HepG2 (cell line): ENCODE data around the gene HTRA1. TPM values are rescaled to one million over a fixed set of nuclear protein-coding genes. Genes with fewer than 3 reads are reported as not detected.

Experiments used
- ATAC-seq: fragments of 200-7000 bp; cut with Tn5 transposase; 3 replicates; pipeline ENCODE4 v1.9.1; 2020; ENCODE audit warnings: mild to moderate bottlenecking, moderate library complexity
- BruUV-seq: library from RNA; stranded (reverse); fragments of 400-500 nt; replicated peaks from 2 replicates; lab custom pipeline; 2021; lab: Mats Ljungman, UMichigan
- CTCF ChIA-PET: fragments of 300-600 bp; formaldehyde crosslinking; extraction: SDS; loops from one replicate; lab custom pipeline; 2021; ENCODE audit warnings: low total read pairs, inconsistent platforms, low intra/inter-chr PET ratio; lab: Yijun Ruan, JAX
- POLR2A ChIA-PET: fragments of 350-600 bp; sonication (Branson Sonifier 250); formaldehyde crosslinking; loops from one replicate; lab custom pipeline; 2020; ENCODE audit warnings: antibody characterized with exemption, inconsistent platforms; lab: Yijun Ruan, JAX
- DNase-seq: peaks from one replicate; pipeline ENCODE4 v3.0.0-alpha.2; 2015; ENCODE audit warnings: low spot score
- FAIRE-seq: peaks from 3 replicates; lab custom pipeline; 2011; peaks lifted over from hg19 to GRCh38; lab: Jason Lieb, UNC
- H2AFZ ChIP-seq: one replicate; pipeline ENCODE4 v1.6.1; 2011; ENCODE audit warnings: low read length, inconsistent platforms
- H3K27ac ChIP-seq: fragments of 300-600 bp; 3 replicates; pipeline ENCODE4 v1.8.0; 2011; ENCODE audit warnings: mixed run types, mild to moderate bottlenecking, mixed read lengths, low read length, inconsistent platforms; ENCODE audit not compliant: insufficient read depth; ENCODE audit errors: extremely low read length
- H3K27me3 ChIP-seq, 2 experiments: fragments of 200-600 bp in 1 of 2; 2 replicates in 1 of 2; 3 replicates in 1 of 2; pipeline versions ENCODE4 v1.6.0 to v1.8.0; 2011; ENCODE audit warnings: low read length in 2 of 2, mild to moderate bottlenecking in 2 of 2, moderate library complexity in 2 of 2, inconsistent platforms in 1 of 2; ENCODE audit not compliant: insufficient read depth in 2 of 2, control insufficient read depth in 1 of 2
- H3K36me3 ChIP-seq, 2 experiments: fragments of 200-600 bp in 1 of 2; replicated peaks in 1 of 2; 2 replicates in 1 of 2; 3 replicates in 1 of 2; pipeline versions ENCODE4 v1.5.1 to v1.8.0; 2011; ENCODE audit warnings: low read length in 2 of 2, inconsistent platforms in 1 of 2; ENCODE audit not compliant: insufficient read depth in 2 of 2, control insufficient read depth in 1 of 2
- H3K4me1 ChIP-seq: 2 replicates; pipeline ENCODE4 v1.5.1; 2012; ENCODE audit warnings: low read length, inconsistent platforms; ENCODE audit not compliant: insufficient read depth
- H3K4me2 ChIP-seq: 2 replicates; pipeline ENCODE4 v1.6.0; 2011; ENCODE audit warnings: low read depth, low read length, inconsistent platforms
- H3K4me3 ChIP-seq, 3 experiments: fragments of 200-600 bp in 1 of 3; sonication (generic), shearing (Covaris generic) in 1 of 3; replicated peaks in 1 of 3; 2 replicates each; pipeline ENCODE4 v1.5.1; 2011 to 2016; ENCODE audit warnings: low read length in 3 of 3, inconsistent platforms in 2 of 3, low read depth in 2 of 3, mild to moderate bottlenecking in 2 of 3, control low read depth in 1 of 3, mixed read lengths in 1 of 3; ENCODE audit not compliant: insufficient read depth in 1 of 3
- H3K79me2 ChIP-seq: one replicate; pipeline ENCODE4 v1.6.1; 2011; ENCODE audit warnings: low read length, inconsistent platforms; ENCODE audit not compliant: insufficient read depth
- H3K9ac ChIP-seq: 2 replicates; pipeline ENCODE4 v1.6.0; 2011; ENCODE audit warnings: mild to moderate bottlenecking, low read depth, low read length, inconsistent platforms; ENCODE audit not compliant: insufficient read depth
- H3K9me3 ChIP-seq: 2 replicates; pipeline ENCODE4 v1.5.1; 2012; ENCODE audit warnings: mild to moderate bottlenecking, low read length
- H4K20me1 ChIP-seq: 2 replicates; pipeline ENCODE4 v1.6.0; 2011; ENCODE audit warnings: inconsistent platforms, mild to moderate bottlenecking, low read length, moderate library complexity; ENCODE audit not compliant: insufficient read depth
- CHD2 ChIP-seq: IDR thresholded peaks from 2 replicates; pipeline ENCODE4 v1.6.1; 2011; ENCODE audit warnings: low read depth, low read length, improper control_type of control experiment
- CREB3 ChIP-seq: sonication (generic); formaldehyde crosslinking; IDR thresholded peaks from 2 replicates; pipeline ENCODE4 v1.5.0; 2020; ENCODE audit warnings: missing genetic modification reagents
- PTBP1 ChIP-seq: fragments of 200-400 bp; formaldehyde crosslinking; IDR thresholded peaks from 2 replicates; pipeline ENCODE4 v1.6.1; 2018; ENCODE audit warnings: low read length, low read depth; ENCODE audit not compliant: poor library complexity, severe bottlenecking
- SIX1 ChIP-seq: sonication (generic); formaldehyde crosslinking; IDR thresholded peaks from 2 replicates; pipeline ENCODE4 v1.4.0; 2020; ENCODE audit warnings: missing genetic modification reagents, borderline replicate concordance
- TOPORS ChIP-seq: sonication (generic); formaldehyde crosslinking; IDR thresholded peaks from 2 replicates; pipeline ENCODE4 v1.8.0; 2023; ENCODE audit warnings: mild to moderate bottlenecking, missing genetic modification reagents
- ZNF460 ChIP-seq: sonication (generic); formaldehyde crosslinking; IDR thresholded peaks from 2 replicates; pipeline ENCODE4 v1.5.1; 2020; ENCODE audit warnings: missing genetic modification reagents, mild to moderate bottlenecking, borderline replicate concordance
- WGBS: methylation state at CpG from one replicate; pipeline ENCODE4 v1.1.6; 2017; ENCODE audit warnings: low lambda C conversion rate; 5-methylcytosine and 5-hydroxymethylcytosine counted together
- in situ Hi-C: cut with HindIII; loops from 2 replicates; pipeline ENCODE4 v1.10.0; 2017; ENCODE audit warnings: low pct_unique_long_range_greater_than_20kb; ENCODE audit not compliant: extremely low pct_ligation_motif_present
- intact Hi-C: fragments of 100-400 bp; cut with micrococcal nuclease; formaldehyde crosslinking; loops from one replicate; pipeline ENCODE4 v1.10.0; 2022; ENCODE audit not compliant: unreplicated experiment
- polyA plus RNA-seq, 8 experiments: library from polyadenylated mRNA; depleted of rRNA in 3 of 8; stranded (reverse) in 7 of 8; unstranded in 1 of 8; fragments of >200 nt; fragmentation: Illumina TruSeq in 4 of 8; extraction: Trizol in 4 of 8; gene quantifications; 2 replicates each; pipeline versions ENCODE4 v1.2.1 to v1.2.3, GENCODE V29; 2011 to 2016; ENCODE audit warnings: low read depth in 4 of 8, missing spikeins in 1 of 8, mixed read lengths in 1 of 8; ENCODE audit not compliant: insufficient read depth in 1 of 8
- total RNA-seq, 5 experiments: library from RNA; depleted of rRNA; stranded (reverse); fragments of >200 nt; fragmentation: Illumina TruSeq; extraction: Trizol; gene quantifications; 2 replicates each; pipeline ENCODE4 v1.2.3, GENCODE V29; 2016; ENCODE audit warnings: low read depth in 1 of 5

Gene HTRA1
- total and polyA plus RNA-seq, 2 of the 13 experiments (the other 11 are each of a cell fraction or from before 2014, with no cell fraction given), result 0.11 to 0.40 TPM

GRCh38 chr10:122485670-122486069 is 24.3 kb downstream of the HTRA1 start:
- FAIRE-seq (no peak), ATAC-seq (no peak), DNase-seq (no peak)
- Histone ChIP-seq H3K36me3 (no peaks in the 10 kb centered on the region), H3K4me2 (no peak overlapping the region), H3K4me3 (no peak overlapping the region), H3K9me3 (no peaks in the 10 kb centered on the region), H3K4me1 (no peaks in the 10 kb centered on the region), H3K27me3 (peaks cover 2 to 44% of the 10 kb centered on the region in 2 experiments; a peak in 4 of 5 replicates), H3K79me2 (no peaks in the 10 kb centered on the region), H4K20me1 (no peaks in the 10 kb centered on the region), H2AFZ (no peak overlapping the region), H3K27ac (no peak overlapping the region), H3K9ac (no peak overlapping the region)
- POLR2A ChIA-PET, result no interaction called here
- TF ChIP-seq CHD2 (no peak), TOPORS (no peak)
- CTCF ChIA-PET, result no interaction called here
- WGBS, result 0% methylated on average over 5 of the region's 5 CpGs
- no TSS peak for BruUV-seq
- in situ Hi-C loops (no loop called here), intact Hi-C loops (no loop called here)

- CTCF ChIA-PET, result no interaction called here
- Histone ChIP-seq H3K79me2 (no peaks in the 10 kb centered on the region), H2AFZ (no peak overlapping the region), H3K4me1 (no peaks in the 10 kb centered on the region), H3K27ac (no peak overlapping the region), H3K36me3 (no peaks in the 10 kb centered on the region), H3K27me3 (peaks cover 3 to 53% of the 10 kb centered on the region in 2 experiments; a peak in 4 of 5 replicates), H3K9ac (no peak overlapping the region), H3K4me3 (no peak overlapping the region), H3K4me2 (no peak overlapping the region), H4K20me1 (no peaks in the 10 kb centered on the region), H3K9me3 (no peaks in the 10 kb centered on the region)
- ATAC-seq (no peak), FAIRE-seq (no peak), DNase-seq (no peak)
- POLR2A ChIA-PET, result no interaction called here
- 11% methylated on average over 9 of the region's 9 CpGs for WGBS
- intact Hi-C loops, result no loop called here
- no TSS peak for BruUV-seq
- TF ChIP-seq CREB3 (CRISPR knock-in tag), result no peak
- TF ChIP-seq SIX1, result no peak
- no peak for TF ChIP-seq PTBP1
- TF ChIP-seq ZNF460 (CRISPR knock-in tag), result no peak
- in situ Hi-C loops, result no loop called here
Measured at GRCh38 chr10:122486406-122487080, 25.2 kb downstream of the HTRA1 start.
